Measurements from ENCODE around the gene ADARB2. TPM values are rescaled to one million over a fixed set of nuclear protein-coding genes. Genes with fewer than 3 reads are reported as not detected.
A peak's percentile ranks its signal among the peaks of the same experiment; 100 is the strongest.

The ADARB2 gene
- polyA plus RNA-seq, 1 of the 3 experiments (the other 2 are of a cell fraction), result not detected

- Histone ChIP-seq H3K4me1 (ENCODE audit: control insufficient read depth in 1 of 2, insufficient read depth in 2 of 2, low read depth in 1 of 2, low read length in 1 of 2) (peaks cover 0 to 8% of the 10 kb centered on the region in 2 experiments; a peak in 1 of 4 replicates), H3K9me2 (no peaks in the 10 kb centered on the region), H3K4me3 (ENCODE audit: low read depth in 2 of 2, low read length in 1 of 2) (no peak overlapping the region), H3K9me3 (no peaks in the 10 kb centered on the region), H3K79me2 (ENCODE audit: insufficient read depth) (no peaks in the 10 kb centered on the region), H3K27ac (ENCODE audit: low read depth in 2 of 2, low read length in 1 of 2) (no peak overlapping the region), H4K20me1 (ENCODE audit: insufficient read depth) (no peaks in the 10 kb centered on the region), H3F3A (replicated peaks; ENCODE audit: insufficient read depth) (no peaks in the 10 kb centered on the region), H3K27me3 (ENCODE audit: insufficient read depth) (no peaks in the 10 kb centered on the region), H3K9ac (no peak overlapping the region), H3K4me2 (no peak overlapping the region), H2AFZ (ENCODE audit: low read depth) (no peak overlapping the region), H3K36me3 (replicated peaks in 1 of 2; ENCODE audit: control insufficient read depth in 1 of 2, insufficient read depth in 2 of 2, low read length in 1 of 2) (no peaks in the 10 kb centered on the region)
- TF ChIP-seq MEF2A (IDR thresholded peaks at IDR 0.05; ENCODE audit: borderline replicate concordance, low read depth) (no peak), RXRA (IDR thresholded peaks at IDR 0.05; ENCODE audit: borderline replicate concordance, low read depth) (no peak)
- no peak for DNase-seq
- ChIA-PET POLR2A (no interaction called here), CTCF (no interaction called here)
- whole genome bisulfite sequencing (ENCODE audit: low lambda C conversion rate), result 36% methylated on average over 14 of the region's 21 CpGs
Measured at GRCh38 chr10:1213252-1214070, 523.9 kb downstream of the ADARB2 start.

- H3K36me3 ChIP-seq (replicated peaks in 1 of 2; ENCODE audit: control insufficient read depth in 1 of 2, insufficient read depth in 2 of 2, low read length in 1 of 2), result no peaks in the 10 kb centered on the region
- CTCF ChIA-PET, result no interaction called here
- H3K4me1 ChIP-seq (ENCODE audit: control insufficient read depth in 1 of 2, insufficient read depth in 2 of 2, low read depth in 1 of 2, low read length in 1 of 2), result peaks cover 0 to 8% of the 10 kb centered on the region in 2 experiments; a peak in 1 of 4 replicates
- H3K4me2 ChIP-seq, result no peak overlapping the region
- no peak overlapping the region for H2AFZ ChIP-seq (ENCODE audit: low read depth)
- no peaks in the 10 kb centered on the region for H3K9me2 ChIP-seq
- DNase-seq, result no peak
- no peaks in the 10 kb centered on the region for H3K27me3 ChIP-seq (ENCODE audit: insufficient read depth)
- no peak overlapping the region for H3K4me3 ChIP-seq (ENCODE audit: low read depth in 2 of 2, low read length in 1 of 2)
- H3K9ac ChIP-seq, result no peak overlapping the region
- H3F3A ChIP-seq (replicated peaks; ENCODE audit: insufficient read depth), result no peaks in the 10 kb centered on the region
- no peaks in the 10 kb centered on the region for H3K9me3 ChIP-seq
- 35% methylated on average over 8 of the region's 9 CpGs for WGBS (ENCODE audit: low lambda C conversion rate)
- TF ChIP-seq MAX (IDR thresholded peaks at IDR 0.05; ENCODE audit: low read depth) (no peak), TEAD4 (IDR thresholded peaks at IDR 0.05; ENCODE audit: borderline replicate concordance, insufficient read depth) (no peak)
- no peak overlapping the region for H3K27ac ChIP-seq (ENCODE audit: low read depth in 2 of 2, low read length in 1 of 2)
- no peaks in the 10 kb centered on the region for H3K79me2 ChIP-seq (ENCODE audit: insufficient read depth)
- no peaks in the 10 kb centered on the region for H4K20me1 ChIP-seq (ENCODE audit: insufficient read depth)
- POLR2A ChIA-PET, result no interaction called here
Measured at GRCh38 chr10:1212571-1213141, 524.7 kb downstream of the ADARB2 start.

GRCh38 chr10:1211844-1212570, 525.3 kb downstream of the ADARB2 start:
- WGBS (ENCODE audit: low lambda C conversion rate), result 44% methylated on average over 14 of the region's 16 CpGs
- DNase-seq, result peak; percentile 64
- no peaks in the 10 kb centered on the region for H3K36me3 ChIP-seq (replicated peaks in 1 of 2; ENCODE audit: control insufficient read depth in 1 of 2, insufficient read depth in 2 of 2, low read length in 1 of 2)
- no peaks in the 10 kb centered on the region for H3F3A ChIP-seq (replicated peaks; ENCODE audit: insufficient read depth)
- H4K20me1 ChIP-seq (ENCODE audit: insufficient read depth), result no peaks in the 10 kb centered on the region
- no peak overlapping the region for H3K4me3 ChIP-seq (ENCODE audit: low read depth in 2 of 2, low read length in 1 of 2)
- H3K27me3 ChIP-seq (ENCODE audit: insufficient read depth), result no peaks in the 10 kb centered on the region
- H3K4me2 ChIP-seq, result no peak overlapping the region
- H3K4me1 ChIP-seq (ENCODE audit: control insufficient read depth in 1 of 2, insufficient read depth in 2 of 2, low read depth in 1 of 2, low read length in 1 of 2), result peaks cover 0 to 8% of the 10 kb centered on the region in 2 experiments; a peak in 1 of 4 replicates
- H3K9ac ChIP-seq, result no peak overlapping the region
- H3K79me2 ChIP-seq (ENCODE audit: insufficient read depth), result no peaks in the 10 kb centered on the region
- H3K27ac ChIP-seq (ENCODE audit: low read depth in 2 of 2, low read length in 1 of 2), result no peak overlapping the region
- H3K9me2 ChIP-seq, result no peaks in the 10 kb centered on the region
- H3K9me3 ChIP-seq, result no peaks in the 10 kb centered on the region
- TF ChIP-seq NFIC (IDR thresholded peaks at IDR 0.05; ENCODE audit: borderline replicate concordance), result no peak
- no peak for TF ChIP-seq SIN3A (IDR thresholded peaks at IDR 0.05; ENCODE audit: borderline replicate concordance, low read depth, low read length)
- no peak for TF ChIP-seq FOXJ3 (CRISPR knock-in tag; IDR thresholded peaks at IDR 0.05)
- no peak for TF ChIP-seq TAF1 (IDR thresholded peaks at IDR 0.05; ENCODE audit: borderline replicate concordance, low read depth, low read length)
- TF ChIP-seq CTCF (IDR thresholded peaks at IDR 0.05), result no peak
- TF ChIP-seq FOXM1 (IDR thresholded peaks at IDR 0.05; ENCODE audit: low read depth), result no peak
- ChIA-PET CTCF (no interaction called here), POLR2A (no interaction called here)
- H2AFZ ChIP-seq (ENCODE audit: low read depth), result no peak overlapping the region
